Neural progenitor cell (in vitro differentiated cells): Measurements from ENCODE around the gene CPA1. TPM values are rescaled to one million over a fixed set of nuclear protein-coding genes. Genes with fewer than 3 reads are reported as not detected.

Experiments
- DNase-seq: peaks from one replicate; pipeline ENCODE4 v3.0.0-alpha.2; 2016; ENCODE audit warnings: low spot score
- H2AFZ ChIP-seq: fragments of 200-600 bp; sonication (generic); replicated peaks from 2 replicates; pipeline ENCODE4 v1.6.1; 2016; ENCODE audit warnings: antibody characterized with exemption
- H3F3A ChIP-seq: fragments of 200-600 bp; sonication (generic); 2 replicates; pipeline ENCODE4 v1.6.1; 2016; ENCODE audit warnings: antibody characterized with exemption, low read depth
- H3K27ac ChIP-seq: fragments of 200-600 bp; sonication (generic); 2 replicates; pipeline ENCODE4 v1.5.1; 2016; ENCODE audit warnings: mild to moderate bottlenecking
- H3K27me3 ChIP-seq: fragments of 200-600 bp; sonication (generic); 2 replicates; pipeline ENCODE4 v1.6.1; 2016; ENCODE audit warnings: mild to moderate bottlenecking, moderate library complexity
- H3K36me3 ChIP-seq: fragments of 200-600 bp; sonication (generic); 2 replicates; pipeline ENCODE4 v1.5.1; 2016
- H3K4me1 ChIP-seq: fragments of 200-600 bp; sonication (generic); 2 replicates; pipeline ENCODE4 v1.6.1; 2016; ENCODE audit warnings: mixed run types
- H3K4me2 ChIP-seq: fragments of 200-600 bp; sonication (generic); 2 replicates; pipeline ENCODE4 v1.6.1; 2016
- H3K4me3 ChIP-seq: fragments of 200-600 bp; sonication (generic); 2 replicates; pipeline ENCODE4 v1.5.1; 2016
- H3K79me2 ChIP-seq: fragments of 200-600 bp; sonication (generic); 2 replicates; pipeline ENCODE4 v1.6.1; 2016; ENCODE audit warnings: low read depth
- H3K9ac ChIP-seq: fragments of 200-600 bp; sonication (generic); 2 replicates; pipeline ENCODE4 v1.6.1; 2016
- H3K9me3 ChIP-seq: fragments of 200-600 bp; sonication (generic); 2 replicates; pipeline ENCODE4 v1.5.1; 2016; ENCODE audit warnings: low read depth
- H4K20me1 ChIP-seq: fragments of 200-600 bp; sonication (generic); 2 replicates; pipeline ENCODE4 v1.6.1; 2016; ENCODE audit warnings: low read depth
- H3K27ac Mint-ChIP-seq: 3 replicates; pipeline ENCODE4 v1.8.0; 2021; ENCODE audit warnings: mixed read lengths
- H3K27me3 Mint-ChIP-seq: 2 replicates; pipeline ENCODE4 v1.8.0; 2022; ENCODE audit warnings: low read depth, mild to moderate bottlenecking, inconsistent platforms, moderate library complexity, mixed read lengths; ENCODE audit not compliant: insufficient read depth
- H3K36me3 Mint-ChIP-seq: 3 replicates; pipeline ENCODE4 v1.8.0; 2021; ENCODE audit warnings: mixed read lengths
- H3K4me1 Mint-ChIP-seq: 3 replicates; pipeline ENCODE4 v1.8.0; 2021; ENCODE audit warnings: mixed read lengths
- H3K4me3 Mint-ChIP-seq: 3 replicates; pipeline ENCODE4 v1.8.0; 2021; ENCODE audit warnings: mild to moderate bottlenecking, moderate library complexity, mixed read lengths
- H3K9me3 Mint-ChIP-seq: 3 replicates; pipeline ENCODE4 v1.8.0; 2020; ENCODE audit warnings: mixed read lengths
- CTCF ChIP-seq: fragments of 200-600 bp; sonication (generic); IDR thresholded peaks from 2 replicates; pipeline ENCODE4 v1.5.1; 2017; ENCODE audit warnings: antibody characterized with exemption, mild to moderate bottlenecking
- EZH2 ChIP-seq: fragments of 200-600 bp; sonication (generic); IDR thresholded peaks from 2 replicates; pipeline ENCODE4 v1.6.1; 2017; ENCODE audit warnings: antibody characterized with exemption, mild to moderate bottlenecking, moderate library complexity
- EZH2phosphoT487 ChIP-seq: fragments of 200-600 bp; sonication (generic); IDR thresholded peaks from 2 replicates; pipeline ENCODE4 v1.6.1; 2017; ENCODE audit warnings: antibody characterized with exemption
- total RNA-seq: library from RNA; depleted of rRNA; stranded (reverse); fragments of >200 nt; gene quantifications from 2 replicates; pipeline ENCODE4 v1.2.3, GENCODE V29; 2015; ENCODE audit warnings: low replicate concordance

Gene CPA1
- total RNA-seq, 1 donor from 2014 or later = not detected

DNA sequence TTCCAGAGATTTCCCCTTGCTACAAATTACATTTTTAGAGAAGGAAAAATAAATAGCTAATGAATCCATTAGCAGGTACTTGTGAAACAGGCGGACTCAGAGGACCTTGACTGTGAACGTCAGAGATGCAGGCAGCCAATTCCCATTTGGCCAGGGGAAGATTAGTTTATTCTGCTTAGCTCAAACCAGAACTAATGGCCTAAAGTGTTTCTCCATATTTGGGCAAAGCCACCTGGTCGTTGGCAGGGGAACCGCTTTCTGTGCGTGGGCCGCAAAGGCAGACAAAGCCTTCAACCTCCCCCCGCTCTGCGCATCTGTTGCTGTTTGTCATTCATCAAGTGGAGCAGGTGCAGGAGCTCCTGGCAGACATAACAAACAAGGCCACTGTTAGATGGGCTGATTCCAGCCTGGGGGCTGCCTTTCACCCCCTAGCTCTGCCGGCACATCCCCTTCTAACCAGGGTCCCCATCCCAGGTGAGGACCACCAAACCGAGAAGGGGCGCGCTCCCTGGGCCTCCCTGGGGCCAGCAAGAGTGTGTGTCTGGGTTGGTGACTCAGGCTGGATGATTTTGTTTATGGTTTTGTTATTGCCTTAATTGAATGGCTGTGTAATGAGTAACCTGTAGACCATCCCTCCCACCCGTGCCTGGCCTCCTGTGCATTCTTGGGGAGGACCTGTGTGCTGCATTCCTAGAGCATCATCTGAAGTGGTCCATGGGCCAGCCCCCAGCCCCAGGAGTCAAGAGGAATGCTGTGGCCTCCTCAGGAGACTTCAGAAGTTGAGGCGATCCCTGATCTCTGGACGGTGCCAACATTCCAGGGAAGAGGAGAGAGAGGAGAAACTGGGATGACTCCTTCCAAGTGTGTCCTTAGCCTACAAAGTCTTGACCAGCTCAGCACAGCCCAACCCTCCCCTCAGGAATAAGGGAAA lies 14.5 kb upstream of the CPA1 start:
- peak overlapping the region; percentile 99 for H3K27ac Mint-ChIP-seq
- H3K9me3 Mint-ChIP-seq = peaks cover 5% of the 10 kb centered on the region
- peak overlapping the region; percentile 36 for H3K4me3 Mint-ChIP-seq
- H3F3A ChIP-seq = no peaks in the 10 kb centered on the region
- peak; percentile 41 for DNase-seq
- H3K4me1 Mint-ChIP-seq = peaks cover 56% of the 10 kb centered on the region
- no peak overlapping the region for H2AFZ ChIP-seq
- TF ChIP-seq CTCF (no peak), EZH2phosphoT487 (no peak), EZH2 (no peak)
- no peak overlapping the region for H3K9ac ChIP-seq
- H3K27me3 Mint-ChIP-seq = peaks cover 8% of the 10 kb centered on the region
- H3K36me3 ChIP-seq = no peaks in the 10 kb centered on the region
- H4K20me1 ChIP-seq = no peaks in the 10 kb centered on the region
- H3K4me2 ChIP-seq = no peak overlapping the region
- no peaks in the 10 kb centered on the region for H3K4me1 ChIP-seq
- no peak overlapping the region for H3K27ac ChIP-seq
- H3K27me3 ChIP-seq = no peaks in the 10 kb centered on the region
- H3K79me2 ChIP-seq = no peaks in the 10 kb centered on the region
- H3K36me3 Mint-ChIP-seq = no peaks in the 10 kb centered on the region
- H3K9me3 ChIP-seq = no peaks in the 10 kb centered on the region
- H3K4me3 ChIP-seq = no peak overlapping the region

DNA sequence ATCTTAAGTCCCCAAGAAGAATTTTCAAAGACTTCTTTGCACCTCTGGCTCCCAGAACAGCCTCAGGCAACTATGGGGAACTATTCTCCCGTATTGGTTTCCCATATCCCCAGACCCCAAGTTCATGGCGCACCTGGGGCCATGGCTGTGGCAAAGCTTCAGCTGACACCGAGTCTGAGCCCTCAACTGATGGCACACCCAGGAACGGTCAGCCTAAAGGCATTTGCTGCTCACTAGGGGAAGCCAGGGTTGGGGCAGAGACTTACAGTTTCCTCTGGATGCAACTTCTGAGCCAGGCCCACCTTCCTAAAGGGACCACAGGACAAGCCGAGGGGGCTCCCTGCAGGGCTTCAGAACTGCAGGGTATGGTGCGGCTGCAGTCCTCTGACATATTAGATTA lies 13.7 kb upstream of the CPA1 start:
- peak overlapping the region; percentile 99 for H3K27ac Mint-ChIP-seq
- peaks cover 56% of the 10 kb centered on the region for H3K4me1 Mint-ChIP-seq
- H2AFZ ChIP-seq = no peak overlapping the region
- no peaks in the 10 kb centered on the region for H3K9me3 Mint-ChIP-seq
- no peak overlapping the region for H3K4me2 ChIP-seq
- peaks cover 8% of the 10 kb centered on the region for H3K27me3 Mint-ChIP-seq
- H3K4me3 Mint-ChIP-seq = no peak overlapping the region
- no peaks in the 10 kb centered on the region for H3K27me3 ChIP-seq
- H3K4me3 ChIP-seq = no peak overlapping the region
- DNase-seq = no peak
- no peaks in the 10 kb centered on the region for H3K4me1 ChIP-seq
- no peaks in the 10 kb centered on the region for H3K36me3 ChIP-seq
- no peaks in the 10 kb centered on the region for H3K9me3 ChIP-seq
- no peak overlapping the region for H3K9ac ChIP-seq
- no peaks in the 10 kb centered on the region for H3F3A ChIP-seq
- no peaks in the 10 kb centered on the region for H4K20me1 ChIP-seq
- TF ChIP-seq EZH2 (no peak), CTCF (no peak)
- H3K27ac ChIP-seq = no peak overlapping the region
- H3K36me3 Mint-ChIP-seq = no peaks in the 10 kb centered on the region
- no peaks in the 10 kb centered on the region for H3K79me2 ChIP-seq

- H3K4me3 ChIP-seq = no peak overlapping the region
- TF ChIP-seq EZH2phosphoT487 (no peak), CTCF (no peak), EZH2 (no peak)
- no peak for DNase-seq
- H2AFZ ChIP-seq = no peak overlapping the region
- no peaks in the 10 kb centered on the region for H4K20me1 ChIP-seq
- Mint-ChIP-seq H3K27ac (peak overlapping the region; percentile 99), H3K4me1 (peaks cover 59% of the 10 kb centered on the region), H3K36me3 (peaks cover 3% of the 10 kb centered on the region), H3K4me3 (peak overlapping the region; percentile 18), H3K27me3 (peaks cover 8% of the 10 kb centered on the region), H3K9me3 (peaks cover 3% of the 10 kb centered on the region)
- no peaks in the 10 kb centered on the region for H3F3A ChIP-seq
- no peaks in the 10 kb centered on the region for H3K27me3 ChIP-seq
- H3K27ac ChIP-seq = no peak overlapping the region
- H3K79me2 ChIP-seq = no peaks in the 10 kb centered on the region
- H3K9me3 ChIP-seq = no peaks in the 10 kb centered on the region
- H3K4me2 ChIP-seq = no peak overlapping the region
- no peaks in the 10 kb centered on the region for H3K4me1 ChIP-seq
- H3K9ac ChIP-seq = no peak overlapping the region
- no peaks in the 10 kb centered on the region for H3K36me3 ChIP-seq
These were observed 13.1 kb upstream of the CPA1 start for GRCh38 chr7:130367088-130367755.
